ENCODE data around the gene NLRP1.

NLRP1 gene

DNA sequence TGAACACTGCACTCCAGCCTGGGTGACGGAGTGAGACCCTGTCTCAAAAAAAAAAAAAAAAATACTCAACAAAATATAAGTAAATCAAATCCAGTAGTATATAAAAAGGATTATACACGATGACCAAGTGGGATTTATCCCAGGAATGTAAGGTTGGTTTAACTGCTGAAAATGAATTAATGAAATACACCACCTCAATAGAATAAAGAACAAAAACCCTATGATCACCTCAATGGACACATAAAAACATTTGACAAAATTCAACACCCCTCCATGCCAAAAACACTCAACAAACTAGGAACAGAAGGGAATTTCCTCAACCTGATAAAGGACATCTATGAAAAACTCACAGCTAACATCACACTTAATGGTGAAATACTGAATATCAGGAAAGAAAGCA lies 91.3 kb downstream of the NLRP1 start:
- TF ChIP-seq FOXP2 (optimal IDR thresholded peaks at IDR 0.05; ENCODE audit: borderline replicate concordance, extremely low read depth, extremely low read length, insufficient read depth) (no peak), POLR2AphosphoS5 (IDR thresholded peaks at IDR 0.05; ENCODE audit: low read depth, low read length) (no peak), SIN3A (IDR thresholded peaks at IDR 0.05; ENCODE audit: borderline replicate concordance, insufficient read depth, low read length) (no peak)
- TF ChIP-seq, protein P1, sequence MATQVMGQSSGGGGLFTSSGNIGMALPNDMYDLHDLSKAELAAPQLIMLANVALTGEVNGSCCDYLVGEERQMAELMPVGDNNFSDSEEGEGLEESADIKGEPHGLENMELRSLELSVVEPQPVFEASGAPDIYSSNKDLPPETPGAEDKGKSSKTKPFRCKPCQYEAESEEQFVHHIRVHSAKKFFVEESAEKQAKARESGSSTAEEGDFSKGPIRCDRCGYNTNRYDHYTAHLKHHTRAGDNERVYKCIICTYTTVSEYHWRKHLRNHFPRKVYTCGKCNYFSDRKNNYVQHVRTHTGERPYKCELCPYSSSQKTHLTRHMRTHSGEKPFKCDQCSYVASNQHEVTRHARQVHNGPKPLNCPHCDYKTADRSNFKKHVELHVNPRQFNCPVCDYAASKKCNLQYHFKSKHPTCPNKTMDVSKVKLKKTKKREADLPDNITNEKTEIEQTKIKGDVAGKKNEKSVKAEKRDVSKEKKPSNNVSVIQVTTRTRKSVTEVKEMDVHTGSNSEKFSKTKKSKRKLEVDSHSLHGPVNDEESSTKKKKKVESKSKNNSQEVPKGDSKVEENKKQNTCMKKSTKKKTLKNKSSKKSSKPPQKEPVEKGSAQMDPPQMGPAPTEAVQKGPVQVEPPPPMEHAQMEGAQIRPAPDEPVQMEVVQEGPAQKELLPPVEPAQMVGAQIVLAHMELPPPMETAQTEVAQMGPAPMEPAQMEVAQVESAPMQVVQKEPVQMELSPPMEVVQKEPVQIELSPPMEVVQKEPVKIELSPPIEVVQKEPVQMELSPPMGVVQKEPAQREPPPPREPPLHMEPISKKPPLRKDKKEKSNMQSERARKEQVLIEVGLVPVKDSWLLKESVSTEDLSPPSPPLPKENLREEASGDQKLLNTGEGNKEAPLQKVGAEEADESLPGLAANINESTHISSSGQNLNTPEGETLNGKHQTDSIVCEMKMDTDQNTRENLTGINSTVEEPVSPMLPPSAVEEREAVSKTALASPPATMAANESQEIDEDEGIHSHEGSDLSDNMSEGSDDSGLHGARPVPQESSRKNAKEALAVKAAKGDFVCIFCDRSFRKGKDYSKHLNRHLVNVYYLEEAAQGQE (IDR thresholded peaks at IDR 0.05; ENCODE audit: insufficient read depth in 1 of 2, low read depth in 2 of 2, low read length in 2 of 2): no peak

DNA sequence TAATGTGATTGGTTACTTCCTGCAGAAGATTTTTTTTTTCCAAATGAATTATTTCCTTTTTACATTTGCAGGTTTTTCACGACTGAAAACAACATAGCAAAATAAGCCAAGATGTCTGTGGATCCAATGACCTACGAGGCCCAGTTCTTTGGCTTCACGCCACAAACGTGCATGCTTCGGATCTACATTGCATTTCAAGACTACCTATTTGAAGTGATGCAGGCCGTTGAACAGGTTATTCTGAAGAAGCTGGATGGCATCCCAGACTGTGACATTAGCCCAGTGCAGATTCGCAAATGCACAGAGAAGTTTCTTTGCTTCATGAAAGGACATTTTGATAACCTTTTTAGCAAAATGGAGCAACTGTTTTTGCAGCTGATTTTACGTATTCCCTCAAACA lies 95.6 kb downstream of the NLRP1 start:
- no peak for TF ChIP-seq SIN3A (IDR thresholded peaks at IDR 0.05; ENCODE audit: borderline replicate concordance, insufficient read depth, low read length)
- TF ChIP-seq FOXP2 (optimal IDR thresholded peaks at IDR 0.05; ENCODE audit: borderline replicate concordance, extremely low read depth, extremely low read length, insufficient read depth): no peak
- TF ChIP-seq TAF1 (IDR thresholded peaks at IDR 0.05; ENCODE audit: borderline replicate concordance, insufficient read depth, low read length): no peak
- TF ChIP-seq POLR2AphosphoS5 (IDR thresholded peaks at IDR 0.05; ENCODE audit: low read depth, low read length): no peak
- TF ChIP-seq, protein P1 (IDR thresholded peaks at IDR 0.05; ENCODE audit: insufficient read depth in 1 of 2, low read depth in 2 of 2, low read length in 2 of 2): no peak

DNA sequence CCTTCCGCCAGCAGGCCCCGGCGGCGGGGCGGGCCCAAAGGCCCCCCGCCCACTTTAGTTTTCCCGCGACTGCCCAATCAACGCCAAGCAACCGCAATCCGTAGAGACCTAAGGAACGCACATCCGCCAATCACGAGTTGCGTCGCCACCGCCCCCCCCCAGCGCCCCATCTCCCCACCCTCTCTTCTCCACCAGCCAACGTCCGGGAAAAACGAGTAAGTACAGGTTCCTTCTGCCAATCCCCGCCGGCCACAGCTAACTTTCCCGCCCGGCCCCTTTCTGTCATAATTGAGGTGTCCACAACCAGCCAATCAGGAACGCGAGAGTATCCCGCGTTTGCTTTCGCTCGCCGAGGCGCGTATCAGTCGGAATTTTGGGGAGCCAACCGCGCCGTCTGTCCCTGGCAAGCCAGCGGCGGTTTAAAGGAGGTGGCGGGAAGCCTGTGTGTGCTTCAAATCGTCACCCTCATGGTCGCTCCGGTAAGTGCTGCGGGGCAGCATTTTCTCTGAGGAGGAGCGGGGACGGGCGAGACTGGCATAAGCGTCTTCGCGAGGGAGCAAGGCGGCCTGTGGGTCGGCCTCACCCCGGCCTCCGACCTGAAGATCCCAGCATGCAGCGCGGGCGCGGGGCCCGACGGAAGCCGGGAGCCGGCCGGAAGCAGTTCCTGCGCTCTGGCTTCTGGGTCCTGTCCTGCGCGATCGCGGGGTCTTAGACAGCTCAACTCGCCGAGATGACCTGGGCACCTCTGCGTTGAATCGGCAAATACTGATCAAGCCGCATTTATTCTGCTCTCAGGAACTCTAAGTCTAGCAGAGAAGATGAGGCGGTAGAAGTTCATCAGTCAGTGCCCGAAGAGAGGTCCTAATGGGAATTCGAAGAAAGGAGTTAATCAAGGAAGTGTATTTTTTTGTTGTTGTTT lies 97.8 kb downstream of the NLRP1 start, which contains the start of gene MIS12:
TSS of gene MIS12 (plus strand) at position 361 of the 919 bp plus-strand sequence. CDS start 2,297 bp downstream, outside the sequence.
- peak; percentile 83 for TF ChIP-seq POLR2AphosphoS5 (IDR thresholded peaks at IDR 0.05; ENCODE audit: low read depth, low read length)
- TF ChIP-seq TAF1 (IDR thresholded peaks at IDR 0.05; ENCODE audit: borderline replicate concordance, insufficient read depth, low read length): peak; percentile 72
- TF ChIP-seq FOXP2 (optimal IDR thresholded peaks at IDR 0.05; ENCODE audit: borderline replicate concordance, extremely low read depth, extremely low read length, insufficient read depth): no peak
- peak; percentile 9; the same call in 1 of the 2 replicates for TF ChIP-seq SIN3A (IDR thresholded peaks at IDR 0.05; ENCODE audit: borderline replicate concordance, insufficient read depth, low read length)
- TF ChIP-seq, protein P1 (IDR thresholded peaks at IDR 0.05; ENCODE audit: insufficient read depth in 1 of 2, low read depth in 2 of 2, low read length in 2 of 2): no peak

DNA sequence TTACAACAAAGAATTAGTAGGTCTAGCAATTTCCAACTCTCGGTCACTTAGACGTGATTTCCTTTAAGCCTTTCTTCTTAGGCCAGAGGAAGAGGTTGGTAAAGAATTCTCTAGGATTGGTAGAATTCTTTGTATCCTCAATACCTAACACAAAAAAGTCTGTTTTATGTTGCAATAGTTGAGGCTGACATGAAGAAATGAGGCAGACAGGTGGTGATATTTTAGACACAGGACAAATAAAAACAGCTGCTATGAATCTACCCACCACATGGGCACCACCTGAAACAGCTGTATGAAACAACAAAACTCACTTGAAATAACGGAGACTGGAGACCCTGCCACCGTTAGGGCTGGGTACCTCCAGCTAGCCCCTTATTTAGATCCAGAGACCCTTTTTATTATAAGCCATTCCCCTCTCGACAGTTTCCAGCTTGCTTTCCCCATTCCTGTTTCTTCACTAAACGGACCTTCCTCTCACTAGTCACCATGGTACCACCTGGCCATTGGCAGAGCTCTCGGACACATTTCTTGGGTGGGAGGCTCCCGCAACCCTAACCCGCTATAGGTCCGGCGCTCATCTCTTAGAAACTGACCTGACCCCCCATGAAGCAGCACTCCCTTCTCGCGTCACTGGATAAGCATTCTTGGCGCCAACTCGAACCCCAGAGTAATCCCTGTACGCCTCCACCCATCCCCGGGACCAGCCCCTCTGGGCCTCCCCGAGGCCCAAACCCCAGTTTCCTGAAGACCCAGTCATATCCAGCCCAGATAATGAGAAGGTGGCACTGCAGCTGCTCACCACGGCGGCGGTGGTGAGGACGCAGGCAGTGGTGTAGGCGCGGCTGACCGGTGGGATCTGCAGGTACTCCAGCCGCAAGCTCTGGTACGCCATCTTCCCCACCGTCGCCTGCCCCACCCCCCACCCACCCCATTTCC lies 98.8 kb downstream of the NLRP1 start, which contains the start of gene DERL2:
TSS of gene DERL2 (minus strand) at position 909 of the 936 bp plus-strand sequence. CDS start at position 892, 17 bp downstream.
- peak; percentile 87; the same call in 1 of the 2 replicates for TF ChIP-seq SIN3A (IDR thresholded peaks at IDR 0.05; ENCODE audit: borderline replicate concordance, insufficient read depth, low read length)
- no peak for TF ChIP-seq TAF1 (IDR thresholded peaks at IDR 0.05; ENCODE audit: borderline replicate concordance, insufficient read depth, low read length)
- TF ChIP-seq, protein P1 (IDR thresholded peaks at IDR 0.05; ENCODE audit: insufficient read depth in 1 of 2, low read depth in 2 of 2, low read length in 2 of 2): peak in 1 of 2 experiments; percentile 41; a peak in 1 of 4 replicates
